WI38 (cell line): ENCODE data around the gene HOXB6.
A peak's percentile ranks its signal among the peaks of the same experiment; 100 is the strongest.

Source experiments
- H3K4me3 ChIP-seq: 2 replicates; pipeline ENCODE4 v1.5.1; 2011; ENCODE audit warnings: low read depth, mild to moderate bottlenecking, control low read depth, low read length
- TF ChIP-seq, protein P1 (sequence below): IDR thresholded peaks from 2 replicates; pipeline ENCODE4 v1.5.1; 2012; ENCODE audit warnings: low read depth, mild to moderate bottlenecking, control low read depth, low read length

Gene HOXB6

DNA sequence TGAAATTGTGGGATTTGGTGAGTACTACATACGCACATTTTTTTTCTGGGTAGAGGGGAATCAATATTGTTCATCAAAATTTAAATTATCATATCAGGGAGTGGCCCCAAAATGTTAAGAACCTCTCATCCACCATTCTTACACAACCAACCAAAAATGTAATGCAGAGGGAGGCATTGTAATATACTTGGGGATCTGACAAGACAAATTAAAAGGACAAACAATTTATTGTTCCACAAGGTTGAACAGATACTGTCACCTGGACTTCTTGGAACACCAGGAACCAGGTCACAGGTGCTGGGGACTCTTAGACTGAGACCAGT lies 36.0 kb upstream of the HOXB6 start:
- no peak overlapping the region for H3K4me3 ChIP-seq
- TF ChIP-seq, protein P1, sequence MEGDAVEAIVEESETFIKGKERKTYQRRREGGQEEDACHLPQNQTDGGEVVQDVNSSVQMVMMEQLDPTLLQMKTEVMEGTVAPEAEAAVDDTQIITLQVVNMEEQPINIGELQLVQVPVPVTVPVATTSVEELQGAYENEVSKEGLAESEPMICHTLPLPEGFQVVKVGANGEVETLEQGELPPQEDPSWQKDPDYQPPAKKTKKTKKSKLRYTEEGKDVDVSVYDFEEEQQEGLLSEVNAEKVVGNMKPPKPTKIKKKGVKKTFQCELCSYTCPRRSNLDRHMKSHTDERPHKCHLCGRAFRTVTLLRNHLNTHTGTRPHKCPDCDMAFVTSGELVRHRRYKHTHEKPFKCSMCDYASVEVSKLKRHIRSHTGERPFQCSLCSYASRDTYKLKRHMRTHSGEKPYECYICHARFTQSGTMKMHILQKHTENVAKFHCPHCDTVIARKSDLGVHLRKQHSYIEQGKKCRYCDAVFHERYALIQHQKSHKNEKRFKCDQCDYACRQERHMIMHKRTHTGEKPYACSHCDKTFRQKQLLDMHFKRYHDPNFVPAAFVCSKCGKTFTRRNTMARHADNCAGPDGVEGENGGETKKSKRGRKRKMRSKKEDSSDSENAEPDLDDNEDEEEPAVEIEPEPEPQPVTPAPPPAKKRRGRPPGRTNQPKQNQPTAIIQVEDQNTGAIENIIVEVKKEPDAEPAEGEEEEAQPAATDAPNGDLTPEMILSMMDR: no peak

DNA sequence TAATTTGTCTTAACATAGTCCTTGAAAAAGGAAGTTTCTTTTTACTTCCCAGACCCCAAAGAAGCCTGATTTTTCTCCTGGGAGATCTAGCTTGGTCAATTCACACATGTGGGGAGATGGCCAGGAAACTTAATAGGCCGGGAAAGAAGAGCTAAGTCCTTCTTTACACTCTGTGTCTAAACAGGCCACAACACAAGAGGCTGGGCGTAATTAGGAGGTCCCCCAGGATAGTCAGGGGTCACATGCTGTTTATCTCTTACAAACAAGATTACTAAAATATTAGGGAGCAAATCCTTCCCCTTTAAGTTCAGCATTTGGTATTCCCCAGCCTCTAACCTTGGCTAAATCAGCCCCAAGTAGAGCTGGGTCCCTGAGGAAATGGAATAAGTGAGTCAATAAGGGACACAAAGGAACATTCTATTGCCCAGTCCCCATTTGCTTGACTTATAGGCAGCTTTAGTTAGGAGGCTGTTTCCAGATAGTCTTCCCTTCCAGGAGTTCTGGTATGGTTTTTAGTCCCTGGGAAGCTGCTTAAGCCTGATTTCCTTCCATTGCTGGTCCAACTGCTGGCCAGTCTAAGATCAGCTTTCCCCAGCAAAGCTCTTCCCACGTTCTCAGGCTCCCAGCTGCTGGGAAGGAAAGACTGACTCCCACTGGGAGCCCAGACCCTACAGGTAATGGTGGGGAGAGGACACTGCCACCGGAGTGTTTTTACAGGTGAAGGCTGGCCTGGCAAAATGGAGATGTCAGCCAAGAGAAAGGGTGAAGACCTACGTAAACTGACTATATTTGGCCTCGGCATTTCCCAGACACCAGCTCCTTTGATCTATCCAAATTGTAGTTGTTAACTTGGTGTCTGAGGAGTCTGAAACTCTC lies 35.4 kb upstream of the HOXB6 start:
- TF ChIP-seq, protein P1: no peak
- H3K4me3 ChIP-seq: no peak overlapping the region

DNA sequence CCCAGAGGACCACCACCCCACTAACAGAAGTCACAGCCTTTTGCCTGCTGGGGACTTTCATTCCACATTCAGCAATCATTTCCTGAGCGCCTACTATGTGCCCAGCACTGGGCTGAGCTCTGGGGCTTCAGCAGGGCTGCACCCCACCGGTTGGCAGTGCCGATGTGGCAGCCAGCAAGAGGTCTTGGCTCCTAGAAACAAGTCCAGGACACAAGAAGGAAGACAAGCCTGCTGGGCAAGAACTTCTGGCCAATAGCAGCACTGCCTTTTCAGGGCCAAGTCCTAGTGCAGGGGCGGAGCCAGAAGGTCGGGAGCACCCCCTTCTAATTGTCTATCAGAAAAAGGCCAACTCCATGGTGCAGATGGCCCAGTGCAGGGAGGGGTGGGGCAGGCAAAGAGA lies 34.4 kb upstream of the HOXB6 start:
- H3K4me3 ChIP-seq: no peak overlapping the region
- TF ChIP-seq, protein P1: no peak

DNA sequence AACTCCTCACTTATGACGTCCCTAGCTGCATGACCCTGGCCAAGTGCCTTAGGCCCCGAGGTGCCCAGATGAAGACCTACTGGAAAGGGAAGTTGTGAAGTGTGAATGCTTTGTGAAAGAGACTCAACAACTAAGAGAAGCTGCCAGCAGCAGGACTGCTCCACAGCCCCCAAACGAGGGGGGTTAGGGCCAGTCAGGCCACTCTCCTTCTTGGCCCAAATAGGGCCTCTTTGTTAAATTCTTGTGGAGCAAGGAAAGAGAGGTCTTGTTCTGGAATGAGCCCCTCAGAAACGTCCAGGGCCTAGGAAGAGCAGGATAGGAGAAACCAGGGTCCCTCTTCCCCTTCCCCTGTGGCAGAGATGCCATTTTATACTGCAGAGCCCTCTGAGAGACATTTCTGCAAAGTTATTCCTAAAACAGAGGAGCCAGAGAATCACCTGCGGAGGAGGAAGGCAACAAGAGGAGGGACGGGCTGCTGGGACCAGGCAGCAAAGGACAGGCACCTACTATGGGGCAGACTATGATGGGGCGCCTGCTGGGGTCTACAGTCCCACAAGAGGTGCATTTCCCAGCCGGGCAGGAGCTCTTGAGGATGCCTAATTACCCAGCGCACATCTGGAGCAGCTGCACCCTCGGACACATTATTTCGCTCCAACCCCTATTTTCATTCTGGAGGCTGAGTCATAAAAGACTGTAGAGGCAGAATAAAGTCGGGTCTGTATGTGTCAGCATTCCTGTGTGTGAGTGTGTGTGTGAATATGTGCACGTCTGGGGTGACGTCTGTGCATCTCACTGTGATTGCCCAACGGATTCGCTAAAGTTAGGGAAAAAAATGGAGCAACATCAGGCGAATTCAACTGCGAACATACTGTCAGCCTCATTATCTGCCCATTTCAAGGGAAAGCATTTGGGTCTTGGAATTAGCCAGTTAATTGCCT lies 32.8 kb upstream of the HOXB6 start:
- no peak overlapping the region for H3K4me3 ChIP-seq
- TF ChIP-seq, protein P1: no peak

DNA sequence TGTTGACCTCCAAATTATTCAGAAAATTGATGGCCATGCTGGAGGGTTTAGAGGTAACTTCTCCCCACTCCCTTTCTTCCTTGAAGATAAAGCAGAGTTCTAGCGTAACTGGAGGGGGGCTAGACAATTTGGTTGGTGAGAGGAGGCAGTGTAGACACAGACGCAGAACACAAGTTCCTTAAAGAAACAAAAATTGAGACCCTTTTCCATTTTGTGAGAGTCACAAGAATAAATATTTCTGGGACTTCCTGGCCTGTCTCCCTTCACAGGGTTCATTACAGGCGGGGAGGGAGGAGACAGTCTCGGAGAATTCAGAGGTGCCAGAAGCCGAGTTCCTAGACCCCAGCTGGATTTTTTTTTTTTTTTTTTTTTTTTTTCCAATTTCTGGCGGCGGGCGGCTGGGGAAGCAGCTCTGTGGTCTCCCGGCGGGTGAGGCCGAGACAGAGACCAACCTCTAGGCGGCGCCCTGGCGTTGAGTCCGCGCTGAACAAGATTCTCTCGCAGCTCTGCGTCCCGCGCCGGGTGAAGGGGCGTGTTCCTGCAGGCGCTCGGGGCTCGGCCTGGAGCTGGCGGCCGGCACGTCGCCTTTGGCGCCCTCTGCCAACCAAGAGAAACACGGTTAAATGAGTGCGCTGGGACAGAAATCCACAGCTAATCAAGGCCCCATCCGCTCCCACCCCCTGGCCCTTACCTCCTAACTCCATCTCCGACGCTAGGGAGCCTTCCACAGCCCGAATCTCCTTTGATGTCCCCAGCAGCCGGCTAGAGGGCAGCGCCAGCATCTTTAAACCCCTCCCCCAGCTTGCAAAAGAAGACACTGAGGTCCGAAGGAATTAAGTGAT lies 31.6 kb upstream of the HOXB6 start:
- H3K4me3 ChIP-seq: no peak overlapping the region
- TF ChIP-seq, protein P1: peak; percentile 44; the same call in 1 of the 2 replicates

DNA sequence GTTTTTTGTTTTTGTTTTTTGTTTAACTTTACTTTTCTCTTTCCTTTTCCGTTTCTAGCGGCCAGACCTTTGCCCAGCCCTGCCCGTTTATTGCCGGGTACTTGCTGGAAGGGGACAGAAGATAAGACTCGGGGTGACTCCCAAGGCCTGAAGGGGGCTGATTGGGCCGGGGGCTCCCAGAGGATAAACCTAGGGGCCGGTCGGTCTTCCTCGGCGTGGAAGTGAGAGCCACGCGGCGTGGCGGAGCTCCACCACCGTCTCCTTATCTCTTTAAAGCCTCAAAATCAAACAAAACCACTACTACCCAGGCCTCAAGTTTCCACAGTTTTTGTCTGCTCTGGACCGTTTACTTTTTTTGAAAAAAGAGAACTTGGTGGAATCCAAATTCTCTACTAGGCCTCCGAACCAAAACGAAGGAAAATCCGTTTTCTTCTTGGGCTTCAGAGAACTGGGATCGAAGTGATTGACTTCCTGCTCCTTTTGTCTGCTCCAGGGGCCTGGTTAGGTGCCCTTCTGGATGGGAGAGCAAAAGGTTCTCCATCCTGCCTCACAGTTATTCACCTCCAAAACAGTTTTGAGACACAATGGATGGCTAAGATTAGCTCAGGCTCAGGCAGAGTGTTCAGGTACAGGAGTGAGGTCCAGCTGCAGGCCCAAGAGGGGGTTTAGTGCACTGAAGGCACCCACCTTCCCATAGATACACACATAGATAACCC lies 29.9 kb upstream of the HOXB6 start:
- TF ChIP-seq, protein P1: no peak
- no peak overlapping the region for H3K4me3 ChIP-seq
